ENCODE data around the gene MED6. TPM values are rescaled to one million over a fixed set of nuclear protein-coding genes. Genes with fewer than 3 reads are reported as not detected.

Gene MED6
- total RNA-seq, 3 donors from 2014 or later, result 38.4 to 56.9 (median 45.6) TPM

- intact Hi-C loops (cut with DNase I; ENCODE audit: low total_unique reads), result loop anchor here (10.0 kb wide), 1 partner anchor 95 kb away; no protein-coding TSS in a partner anchor
- no peak overlapping the region for H3K27ac ChIP-seq
- DNase-seq (ENCODE audit: low spot score in 2 of 2), result no peak
- H3K4me1 ChIP-seq, result no peaks in the 10 kb centered on the region
- H3K36me3 ChIP-seq, result no peaks in the 10 kb centered on the region
- no peak overlapping the region for H3K4me3 ChIP-seq
- no peaks in the 10 kb centered on the region for H3K27me3 ChIP-seq
- no peaks in the 10 kb centered on the region for H3K9me3 ChIP-seq
- no peak for TF ChIP-seq POLR2AphosphoS5 (IDR thresholded peaks at IDR 0.05)
- no peak for TF ChIP-seq POLR2A (IDR thresholded peaks at IDR 0.05)
These were observed 19.3 kb upstream of the MED6 start for GRCh38 chr14:70619708-70620107.

GRCh38 chr14:70618314-70618713 lies 17.9 kb upstream of the MED6 start:
- H3K27me3 ChIP-seq, result no peaks in the 10 kb centered on the region
- DNase-seq (ENCODE audit: low spot score in 2 of 2), result no peak
- no peak overlapping the region for H3K27ac ChIP-seq
- H3K9me3 ChIP-seq, result no peaks in the 10 kb centered on the region
- TF ChIP-seq POLR2A (IDR thresholded peaks at IDR 0.05) (no peak), POLR2AphosphoS5 (IDR thresholded peaks at IDR 0.05) (no peak), CTCF (IDR thresholded peaks at IDR 0.05) (no peak)
- no peaks in the 10 kb centered on the region for H3K36me3 ChIP-seq
- H3K4me3 ChIP-seq, result no peak overlapping the region
- no peaks in the 10 kb centered on the region for H3K4me1 ChIP-seq
- intact Hi-C loops (cut with DNase I; ENCODE audit: low total_unique reads), result no loop called here

- Histone ChIP-seq H3K9me3 (no peaks in the 10 kb centered on the region), H3K4me1 (no peaks in the 10 kb centered on the region), H3K36me3 (no peaks in the 10 kb centered on the region), H3K4me3 (no peak overlapping the region), H3K27ac (no peak overlapping the region), H3K27me3 (no peaks in the 10 kb centered on the region)
- intact Hi-C loops (cut with DNase I; ENCODE audit: low total_unique reads), result no loop called here
- DNase-seq (ENCODE audit: low spot score in 2 of 2), result no peak
- TF ChIP-seq CTCF (IDR thresholded peaks at IDR 0.05), result no peak
- no peak for TF ChIP-seq POLR2A (IDR thresholded peaks at IDR 0.05)
- no peak for TF ChIP-seq POLR2AphosphoS5 (IDR thresholded peaks at IDR 0.05)
These were observed 16.2 kb upstream of the MED6 start for GRCh38 chr14:70616646-70617045.

- TF ChIP-seq POLR2AphosphoS5 (IDR thresholded peaks at IDR 0.05) (no peak), POLR2A (IDR thresholded peaks at IDR 0.05) (no peak), CTCF (IDR thresholded peaks at IDR 0.05) (no peak)
- intact Hi-C loops (cut with DNase I; ENCODE audit: low total_unique reads), result no loop called here
- Histone ChIP-seq H3K36me3 (no peaks in the 10 kb centered on the region), H3K27me3 (peaks cover 0 to 3% of the 10 kb centered on the region in 2 donors), H3K4me1 (no peaks in the 10 kb centered on the region), H3K27ac (no peak overlapping the region), H3K9me3 (no peaks in the 10 kb centered on the region), H3K4me3 (no peak overlapping the region)
- no peak for DNase-seq (ENCODE audit: low spot score in 2 of 2)
These were observed 10.8 kb upstream of the MED6 start for GRCh38 chr14:70611216-70611615.

- DNase-seq (ENCODE audit: low spot score in 2 of 2), result no peak
These were observed 1.8 kb upstream of the MED6 start for GRCh38 chr14:70602254-70602653.

More at GRCh38 chr14:70602254-70602653, 1.8 kb upstream of the MED6 start:
- Histone ChIP-seq H3K27ac (no peak overlapping the region), H3K4me1 (peaks cover 0 to 9% of the 10 kb centered on the region in 2 donors), H3K36me3 (no peaks in the 10 kb centered on the region), H3K9me3 (no peaks in the 10 kb centered on the region), H3K4me3 (no peak overlapping the region), H3K27me3 (peaks cover 0 to 3% of the 10 kb centered on the region in 2 donors)
- intact Hi-C loops (cut with DNase I; ENCODE audit: low total_unique reads), result no loop called here
- TF ChIP-seq POLR2A (IDR thresholded peaks at IDR 0.05), result no peak
- TF ChIP-seq CTCF (IDR thresholded peaks at IDR 0.05), result no peak
- TF ChIP-seq POLR2AphosphoS5 (IDR thresholded peaks at IDR 0.05), result no peak

All from breast epithelium (tissue), 4 donors.